ENCODE measurements around the gene C2orf66.

Gene C2orf66

DNA sequence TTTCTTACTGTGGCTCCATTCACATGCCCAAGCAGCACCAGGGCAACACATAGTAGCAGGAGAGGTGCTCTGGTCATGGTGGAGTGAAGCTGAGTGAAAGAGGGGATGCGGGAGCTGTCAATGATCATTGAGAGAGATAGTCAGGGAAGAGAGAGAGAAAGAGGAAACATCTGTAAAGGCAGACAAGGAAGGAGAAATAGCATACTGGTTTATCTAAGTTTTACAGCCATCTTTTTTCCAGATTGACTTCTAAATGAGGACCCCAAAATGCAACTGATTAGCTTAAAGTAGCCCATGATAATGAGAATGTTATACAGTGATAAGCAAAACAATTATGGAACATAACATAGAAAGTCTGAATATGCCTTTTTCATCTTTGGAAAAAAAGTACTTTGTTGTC is at the start of gene C2orf66:
Gene C2orf66 (minus strand): TSS at position 96 of the 400 bp plus-strand sequence. CDS start 19 bp downstream, at position 77.
- no peaks in the 10 kb centered on the region for H3K79me2 ChIP-seq (ENCODE audit: insufficient read depth, low read length)
- no peaks in the 10 kb centered on the region for H3K9me3 ChIP-seq (ENCODE audit: insufficient read depth, low read length)
- no peak within 1 kb of the TSS for H3K9ac ChIP-seq (ENCODE audit: low read length)
- no peak within 1 kb of the TSS for H3K4me2 ChIP-seq (ENCODE audit: low read depth, low read length, poor library complexity, severe bottlenecking)
- H3K9me2 ChIP-seq (replicated peaks; ENCODE audit: insufficient read depth, low read length) = no peaks in the 10 kb centered on the region
- H3F3A ChIP-seq (ENCODE audit: insufficient read depth) = no peaks in the 10 kb centered on the region
- H3K4me3 ChIP-seq (ENCODE audit: insufficient read depth, low read length, poor library complexity, severe bottlenecking) = no peak within 1 kb of the TSS
- H3K27me3 ChIP-seq (ENCODE audit: low read length) = no peaks in the 10 kb centered on the region
- no peak within 1 kb of the TSS for H3K27ac ChIP-seq (ENCODE audit: low read depth, low read length)
- H3K36me3 ChIP-seq (ENCODE audit: low read length) = no peaks in the 10 kb centered on the region
- H2AFZ ChIP-seq (ENCODE audit: low read depth, low read length, severe bottlenecking) = no peak within 1 kb of the TSS
- H4K20me1 ChIP-seq (ENCODE audit: low read depth, low read length) = no peaks in the 10 kb centered on the region
- TF ChIP-seq, protein P1, sequence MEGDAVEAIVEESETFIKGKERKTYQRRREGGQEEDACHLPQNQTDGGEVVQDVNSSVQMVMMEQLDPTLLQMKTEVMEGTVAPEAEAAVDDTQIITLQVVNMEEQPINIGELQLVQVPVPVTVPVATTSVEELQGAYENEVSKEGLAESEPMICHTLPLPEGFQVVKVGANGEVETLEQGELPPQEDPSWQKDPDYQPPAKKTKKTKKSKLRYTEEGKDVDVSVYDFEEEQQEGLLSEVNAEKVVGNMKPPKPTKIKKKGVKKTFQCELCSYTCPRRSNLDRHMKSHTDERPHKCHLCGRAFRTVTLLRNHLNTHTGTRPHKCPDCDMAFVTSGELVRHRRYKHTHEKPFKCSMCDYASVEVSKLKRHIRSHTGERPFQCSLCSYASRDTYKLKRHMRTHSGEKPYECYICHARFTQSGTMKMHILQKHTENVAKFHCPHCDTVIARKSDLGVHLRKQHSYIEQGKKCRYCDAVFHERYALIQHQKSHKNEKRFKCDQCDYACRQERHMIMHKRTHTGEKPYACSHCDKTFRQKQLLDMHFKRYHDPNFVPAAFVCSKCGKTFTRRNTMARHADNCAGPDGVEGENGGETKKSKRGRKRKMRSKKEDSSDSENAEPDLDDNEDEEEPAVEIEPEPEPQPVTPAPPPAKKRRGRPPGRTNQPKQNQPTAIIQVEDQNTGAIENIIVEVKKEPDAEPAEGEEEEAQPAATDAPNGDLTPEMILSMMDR (IDR thresholded peaks at IDR 0.05; ENCODE audit: insufficient read depth, low read length, poor library complexity, severe bottlenecking) = no peak
- no peak for TF ChIP-seq EZH2phosphoT487 (conservative IDR thresholded peaks at IDR 0.05; ENCODE audit: low read length)

- Histone ChIP-seq H3K79me2 (ENCODE audit: insufficient read depth, low read length) (no peaks in the 10 kb centered on the region), H4K20me1 (ENCODE audit: low read depth, low read length) (no peaks in the 10 kb centered on the region), H3K9me2 (replicated peaks; ENCODE audit: insufficient read depth, low read length) (no peaks in the 10 kb centered on the region), H3K4me2 (ENCODE audit: low read depth, low read length, poor library complexity, severe bottlenecking) (no peak overlapping the region), H3K27me3 (ENCODE audit: low read length) (no peaks in the 10 kb centered on the region), H3K27ac (ENCODE audit: low read depth, low read length) (no peak overlapping the region), H2AFZ (ENCODE audit: low read depth, low read length, severe bottlenecking) (no peak overlapping the region), H3F3A (ENCODE audit: insufficient read depth) (no peaks in the 10 kb centered on the region), H3K4me3 (ENCODE audit: insufficient read depth, low read length, poor library complexity, severe bottlenecking) (no peak overlapping the region), H3K9me3 (ENCODE audit: insufficient read depth, low read length) (no peaks in the 10 kb centered on the region), H3K9ac (ENCODE audit: low read length) (no peak overlapping the region), H3K36me3 (ENCODE audit: low read length) (no peaks in the 10 kb centered on the region)
- TF ChIP-seq, protein P1 (IDR thresholded peaks at IDR 0.05; ENCODE audit: insufficient read depth, low read length, poor library complexity, severe bottlenecking) = no peak
- TF ChIP-seq EZH2phosphoT487 (conservative IDR thresholded peaks at IDR 0.05; ENCODE audit: low read length) = no peak
Measured at GRCh38 chr2:196854629-196855028, 45.5 kb upstream of the C2orf66 start.

- no peaks in the 10 kb centered on the region for H3K36me3 ChIP-seq (ENCODE audit: low read length)
- no peak overlapping the region for H3K4me2 ChIP-seq (ENCODE audit: low read depth, low read length, poor library complexity, severe bottlenecking)
- no peaks in the 10 kb centered on the region for H3K79me2 ChIP-seq (ENCODE audit: insufficient read depth, low read length)
- H3K27me3 ChIP-seq (ENCODE audit: low read length) = no peaks in the 10 kb centered on the region
- no peaks in the 10 kb centered on the region for H3K9me2 ChIP-seq (replicated peaks; ENCODE audit: insufficient read depth, low read length)
- no peak overlapping the region for H2AFZ ChIP-seq (ENCODE audit: low read depth, low read length, severe bottlenecking)
- no peaks in the 10 kb centered on the region for H3F3A ChIP-seq (ENCODE audit: insufficient read depth)
- H3K9ac ChIP-seq (ENCODE audit: low read length) = no peak overlapping the region
- H3K27ac ChIP-seq (ENCODE audit: low read depth, low read length) = no peak overlapping the region
- TF ChIP-seq, protein P1 (IDR thresholded peaks at IDR 0.05; ENCODE audit: insufficient read depth, low read length, poor library complexity, severe bottlenecking) = no peak
- TF ChIP-seq EZH2phosphoT487 (conservative IDR thresholded peaks at IDR 0.05; ENCODE audit: low read length) = no peak
- no peaks in the 10 kb centered on the region for H3K9me3 ChIP-seq (ENCODE audit: insufficient read depth, low read length)
- H3K4me3 ChIP-seq (ENCODE audit: insufficient read depth, low read length, poor library complexity, severe bottlenecking) = no peak overlapping the region
- H4K20me1 ChIP-seq (ENCODE audit: low read depth, low read length) = no peaks in the 10 kb centered on the region
Measured at GRCh38 chr2:196853301-196854087, 44.3 kb upstream of the C2orf66 start.
